NCI-H1694 treated with DMSO at 0.1 percent for 48 hours (cell line): ENCODE measurements around the gene COMMD7.

ENCODE experiments used
- DNase-seq: peaks from one replicate; lab custom pipeline; 2025; lab: John Stamatoyannopoulos, UW

Gene COMMD7

DNA sequence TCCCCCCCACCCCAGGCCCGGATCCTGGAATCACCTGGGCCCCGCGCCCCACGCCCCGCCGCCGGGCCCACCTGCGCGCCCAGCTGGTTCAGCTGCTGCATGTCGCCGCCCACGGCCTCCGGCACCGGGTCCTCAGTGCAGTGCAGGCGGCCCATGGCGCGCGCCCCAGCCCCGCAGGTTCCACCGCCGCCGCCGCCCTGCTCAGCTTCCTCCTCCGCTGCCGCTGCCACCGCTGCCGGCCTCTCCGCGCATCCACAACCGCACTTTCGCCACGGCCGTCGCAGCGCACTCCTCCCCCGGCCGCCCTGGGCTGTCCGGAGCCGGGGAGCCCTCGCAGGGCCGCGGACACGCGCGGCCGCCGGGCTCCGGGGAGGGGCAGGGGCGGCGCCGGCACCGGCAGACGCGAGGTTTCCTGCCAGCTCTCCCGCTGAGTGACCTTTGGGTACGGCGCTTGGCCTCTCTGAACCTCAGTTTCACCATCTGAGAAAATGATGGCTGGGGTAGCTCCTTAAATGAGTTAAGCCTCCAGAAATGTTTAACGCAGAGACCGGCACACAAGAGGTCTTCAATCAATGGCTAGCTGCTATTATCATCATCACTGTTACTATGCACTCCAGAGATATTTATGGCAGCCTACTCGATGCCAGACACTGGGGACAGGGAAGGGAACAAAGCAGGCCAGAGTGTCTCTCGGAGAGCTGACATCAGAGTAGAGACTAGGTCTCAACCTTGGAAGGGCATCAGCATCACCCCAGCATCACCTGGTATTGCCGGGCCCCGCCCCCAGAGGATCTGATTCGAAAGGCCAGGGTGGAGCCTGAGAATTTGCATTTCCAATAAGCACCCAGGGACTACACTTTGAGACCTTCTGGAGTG is at the start of gene COMMD7:
TSS of gene COMMD7 (minus strand) at position 231 of the 876 bp plus-strand sequence. CDS start at position 155, 76 bp downstream.
- no peak for DNase-seq

DNA sequence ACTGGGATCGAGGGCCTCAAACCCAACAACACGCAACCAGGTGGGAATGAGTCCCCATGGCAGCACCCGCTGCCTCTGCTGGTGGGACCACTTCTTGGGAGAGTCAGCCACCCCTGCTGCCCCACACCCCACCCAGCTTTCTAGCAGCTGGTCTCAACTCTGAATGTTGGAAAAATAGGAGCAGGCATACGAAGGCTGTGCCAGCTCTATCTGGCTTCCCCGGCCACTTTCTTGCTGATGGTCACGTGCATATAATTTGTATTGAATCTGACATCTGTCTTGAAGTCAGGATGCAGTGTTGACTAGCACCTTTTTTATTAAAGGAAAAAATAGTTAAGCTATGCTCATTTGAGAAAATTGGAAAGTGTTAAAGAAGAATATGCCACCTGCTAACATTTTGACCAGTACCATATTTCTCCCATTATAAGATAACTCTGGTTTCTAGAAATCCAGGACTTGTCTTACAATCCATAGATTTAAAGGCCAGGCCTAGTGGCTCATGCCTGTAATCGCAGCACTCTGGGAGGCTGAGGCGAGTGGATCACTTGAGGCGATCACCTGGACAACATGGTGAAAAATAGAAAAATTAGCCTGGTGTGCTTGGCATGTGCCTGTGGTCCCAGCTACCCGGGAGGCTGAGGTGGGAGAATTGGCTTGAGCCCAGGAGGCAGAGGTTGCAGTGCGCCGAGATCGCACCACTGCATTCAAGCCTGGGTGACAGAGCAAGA is 49.6 kb upstream of the COMMD7 start:
- DNase-seq: peak; percentile 18

DNA sequence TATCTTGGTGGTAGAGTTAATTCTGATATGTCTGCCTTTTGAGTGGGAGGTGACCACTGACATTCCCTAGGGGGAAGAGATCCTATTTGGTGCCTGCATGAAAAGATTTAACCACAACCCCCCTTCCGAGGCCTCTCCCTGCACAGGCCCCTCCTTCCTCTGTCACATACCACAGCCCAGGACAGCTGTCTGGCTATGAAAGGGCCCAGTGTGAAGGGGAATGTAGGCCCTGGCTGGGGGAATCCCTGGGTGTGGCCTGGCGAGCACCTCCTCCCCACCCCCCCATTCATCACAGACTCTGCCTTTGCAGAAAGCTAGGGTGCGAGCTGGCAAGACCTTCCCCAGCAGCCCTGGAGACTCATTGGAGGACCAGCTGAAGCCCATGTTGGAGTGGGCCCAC is 49.0 kb upstream of the COMMD7 start:
- no peak for DNase-seq

DNA sequence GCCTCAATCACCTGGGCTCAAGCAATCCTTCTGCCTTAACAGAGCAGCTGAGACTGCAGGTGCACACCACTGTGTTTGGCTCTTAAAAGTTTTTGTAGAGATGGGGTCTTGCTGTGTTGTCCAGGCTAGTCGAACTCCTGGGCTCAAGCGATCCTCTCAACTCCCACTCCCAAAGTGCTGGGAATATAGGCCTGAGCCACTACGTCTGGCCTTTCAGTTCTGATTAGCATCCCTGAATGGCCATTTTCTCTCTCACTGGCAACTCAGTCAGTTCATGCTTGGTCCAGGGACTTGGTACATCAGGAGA is 47.4 kb upstream of the COMMD7 start:
- no peak for DNase-seq

DNA sequence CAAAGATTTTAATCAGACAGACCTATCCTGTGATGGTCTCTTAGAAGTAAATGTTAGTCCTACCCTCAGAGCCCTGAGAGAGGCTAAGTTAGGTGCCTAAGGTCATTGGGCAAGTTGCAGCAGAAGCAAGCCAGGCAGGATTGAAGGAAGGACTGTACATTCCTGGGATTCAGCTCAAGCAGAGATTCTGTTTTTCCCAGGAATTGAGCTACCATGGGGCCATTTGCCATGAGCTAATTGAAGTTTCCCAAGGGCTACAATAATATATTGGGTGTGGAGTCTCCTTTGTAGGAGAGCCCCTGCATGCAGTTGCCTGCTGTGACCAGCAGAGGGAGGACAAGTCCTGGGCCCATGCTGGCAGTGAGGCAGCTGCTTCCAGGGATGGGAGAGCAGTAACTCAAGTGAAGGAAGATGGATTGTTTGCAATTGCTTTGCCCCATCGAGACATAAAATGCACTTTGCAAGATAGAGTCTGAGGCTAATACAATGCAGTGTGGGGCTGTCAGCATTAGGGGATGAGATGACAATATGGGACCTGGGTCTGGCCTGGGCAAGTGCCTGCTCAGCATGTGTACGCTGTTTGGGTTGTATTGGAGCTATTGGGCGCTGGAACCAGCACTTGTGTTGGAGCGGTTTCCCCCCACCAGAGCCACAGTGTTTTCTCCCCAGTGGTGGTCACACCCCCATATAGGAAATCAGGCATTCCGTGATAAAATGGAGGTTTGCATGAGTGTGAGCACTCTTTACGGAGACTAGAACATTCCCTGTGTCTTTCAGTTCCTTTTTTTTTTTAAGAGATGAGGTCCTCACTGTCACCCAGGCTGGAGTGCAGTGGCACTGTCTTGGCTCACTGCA is 46.9 kb upstream of the COMMD7 start:
- DNase-seq: peak; percentile 50

DNA sequence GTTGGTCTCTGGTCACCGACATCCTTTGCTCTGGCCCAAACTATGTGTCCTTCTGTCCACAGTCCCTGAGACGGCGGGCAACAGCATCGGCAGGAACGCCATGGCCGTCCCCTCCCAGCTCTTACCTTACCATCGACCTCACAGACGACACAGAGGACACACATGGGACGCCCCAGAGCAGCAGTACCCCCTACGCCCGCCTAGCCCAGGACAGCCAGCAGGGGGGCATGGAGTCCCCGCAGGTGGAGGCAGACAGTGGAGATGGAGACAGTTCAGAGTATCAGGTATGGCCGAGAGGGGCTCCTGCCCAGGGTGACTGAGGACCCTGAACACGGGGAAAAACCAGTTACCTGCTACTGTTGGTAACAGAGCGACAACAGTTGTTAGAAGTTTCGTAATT is 43.9 kb upstream of the COMMD7 start:
- no peak for DNase-seq

DNA sequence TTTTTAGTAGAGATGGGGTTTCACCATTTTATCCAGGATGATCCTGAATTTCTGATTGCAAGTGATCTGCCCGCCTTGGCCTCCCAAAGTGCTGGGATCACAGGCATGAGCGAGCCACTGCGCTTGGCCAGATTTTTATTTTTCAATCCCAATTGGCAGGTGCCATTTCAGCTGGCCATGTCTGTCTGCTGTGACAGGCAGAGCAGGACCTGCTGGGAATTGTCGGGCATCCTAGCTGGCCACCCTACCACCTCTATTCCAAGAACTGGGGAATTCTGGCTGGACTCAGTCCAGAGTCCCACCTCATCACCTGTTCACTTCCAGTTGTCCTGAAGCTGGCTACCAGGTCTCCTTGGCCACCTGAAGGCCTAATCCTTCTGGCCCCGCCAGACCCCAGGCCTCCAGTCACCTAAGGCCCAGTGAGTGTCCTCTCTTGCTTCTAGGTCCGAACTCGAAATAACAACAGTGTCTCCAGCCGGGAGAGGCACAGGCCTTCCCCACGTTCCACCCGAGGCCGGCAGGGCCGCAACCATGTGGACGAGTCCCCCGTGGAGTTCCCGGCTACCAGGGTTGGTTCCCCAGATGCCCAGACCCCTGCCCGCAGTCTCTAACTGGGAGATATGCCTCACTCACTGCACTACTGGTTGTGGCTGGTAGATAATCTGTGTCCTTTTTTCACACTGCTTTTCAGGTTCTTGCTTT is 42.9 kb upstream of the COMMD7 start:
- no peak for DNase-seq

DNA sequence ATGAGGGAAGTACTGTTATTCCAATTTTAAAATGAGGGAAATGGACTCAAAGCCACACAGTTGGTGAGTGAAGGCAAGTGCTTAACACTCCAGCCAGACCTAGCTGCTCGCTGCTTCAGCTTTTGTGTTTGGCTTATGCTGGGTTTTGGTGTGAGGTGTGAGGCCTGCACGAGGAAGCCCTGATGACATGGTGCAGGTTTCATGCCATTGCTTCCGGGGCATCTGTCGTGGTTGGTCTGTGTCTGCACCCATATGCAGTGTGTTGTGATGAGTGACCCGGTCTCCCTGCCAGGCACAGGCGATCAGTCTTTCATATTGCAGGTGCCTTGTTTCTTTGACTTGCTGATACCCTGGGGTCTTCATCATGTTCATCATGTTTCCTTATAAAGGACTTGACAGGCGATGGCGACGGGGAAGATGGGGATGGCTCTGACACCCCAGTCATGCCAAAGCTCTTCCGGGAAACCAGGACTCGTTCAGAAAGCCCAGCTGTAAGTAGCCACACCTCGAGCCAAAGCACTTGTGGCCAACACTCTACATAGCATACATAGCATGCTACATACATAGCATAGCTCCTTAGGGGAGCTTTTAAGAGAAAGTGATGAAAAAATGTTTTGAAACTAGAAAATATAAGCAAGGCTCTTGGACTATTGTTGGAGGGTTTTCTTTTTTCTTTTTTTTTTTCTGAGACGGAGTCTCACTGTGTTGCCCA is 41.3 kb upstream of the COMMD7 start:
- DNase-seq: no peak

DNA sequence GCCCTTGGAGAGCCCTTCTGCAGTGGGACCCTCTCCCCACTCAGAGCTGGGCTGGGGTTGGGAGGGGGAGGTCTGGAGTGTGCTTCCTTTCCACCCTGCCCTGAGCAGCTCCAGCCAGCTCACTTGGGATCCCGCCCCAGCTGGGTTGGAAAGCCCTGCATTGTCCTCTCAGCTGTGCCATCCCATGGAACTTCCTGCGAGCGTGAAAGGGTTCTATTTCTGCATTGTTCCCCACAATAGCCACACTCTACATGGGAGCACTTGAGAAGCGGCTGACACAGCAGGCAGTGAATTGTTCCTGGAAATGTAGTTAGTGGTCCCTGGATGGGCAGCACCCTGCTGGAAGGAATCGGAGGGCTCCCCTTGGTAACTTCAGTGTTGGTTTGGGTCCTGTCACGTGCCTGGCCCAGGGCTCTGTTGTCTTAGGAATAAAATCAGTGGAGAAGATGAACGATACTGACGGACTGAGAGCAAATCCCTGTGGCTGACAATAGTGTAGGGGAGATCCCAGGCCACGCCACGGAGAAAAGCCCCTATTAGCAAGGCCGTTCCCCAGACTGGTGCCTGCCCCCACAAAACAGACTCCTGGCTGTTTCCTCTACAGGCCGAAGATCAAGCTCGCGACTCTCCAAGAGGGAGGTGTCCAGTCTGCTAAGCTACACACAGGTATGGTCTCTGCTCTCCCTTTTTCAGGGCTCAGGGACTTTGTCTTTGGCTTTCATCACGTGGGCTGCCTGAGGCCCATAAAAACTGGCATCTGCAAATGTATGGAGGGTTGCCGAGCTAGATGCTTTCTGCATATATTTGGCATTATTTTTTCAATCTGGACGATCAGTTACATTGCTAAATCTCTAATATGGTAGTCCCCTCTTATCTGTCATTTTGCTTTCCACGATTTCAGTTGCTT is 37.7 kb upstream of the COMMD7 start:
- no peak for DNase-seq

DNA sequence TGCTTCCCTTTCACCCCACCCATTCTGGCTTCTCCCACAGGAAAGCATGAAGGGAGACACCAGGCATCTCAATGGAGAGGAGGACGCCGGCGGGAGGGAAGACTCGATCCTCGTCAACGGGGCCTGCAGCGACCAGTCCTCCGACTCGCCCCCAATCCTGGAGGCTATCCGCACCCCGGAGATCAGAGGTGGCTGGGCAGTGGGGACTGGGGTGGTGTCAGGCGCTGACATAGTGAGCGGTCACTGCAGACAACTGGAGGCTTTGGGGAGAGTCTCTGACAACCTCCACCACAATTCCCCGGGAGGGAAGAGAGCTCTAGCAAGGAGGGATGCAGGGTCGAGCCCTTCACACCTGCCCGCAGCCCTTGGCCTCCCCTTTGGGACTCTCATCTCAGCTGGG is 37.0 kb upstream of the COMMD7 start:
- DNase-seq: no peak

DNA sequence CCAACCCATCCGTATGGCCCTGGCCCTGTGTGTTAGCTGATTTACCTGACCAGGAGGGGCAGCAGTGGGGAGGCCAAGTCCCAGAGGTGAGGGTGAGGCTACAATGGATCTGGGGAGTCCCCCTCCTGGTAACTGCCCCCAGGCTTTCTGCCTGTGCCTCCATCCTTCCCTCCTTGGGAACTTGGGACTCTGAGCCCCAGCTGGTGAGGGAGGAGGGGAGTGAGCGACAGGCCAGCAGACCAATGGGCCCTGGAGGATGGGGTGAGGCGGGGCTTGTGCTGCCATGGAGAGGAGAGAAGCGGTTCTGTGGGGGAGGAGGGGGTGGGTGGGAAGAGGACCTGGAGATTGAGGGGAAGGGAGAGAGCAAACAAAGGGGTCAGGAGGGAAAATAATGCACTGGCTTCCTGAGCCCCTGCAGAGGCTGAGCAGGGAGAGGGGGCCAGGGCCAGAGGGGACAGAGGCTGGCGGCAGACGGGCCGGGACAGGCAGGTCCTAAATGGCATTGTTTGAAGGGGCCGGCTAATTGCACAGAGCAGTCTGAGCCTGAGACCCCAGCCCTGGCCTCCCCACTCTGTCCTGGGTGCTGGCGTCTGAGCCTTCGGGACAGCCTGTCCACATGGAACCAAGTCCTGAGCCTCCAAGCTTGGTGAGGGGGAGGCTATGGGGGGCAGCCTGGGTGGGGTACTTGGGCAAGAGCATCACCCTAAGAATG is 36.4 kb upstream of the COMMD7 start:
- DNase-seq: no peak

DNA sequence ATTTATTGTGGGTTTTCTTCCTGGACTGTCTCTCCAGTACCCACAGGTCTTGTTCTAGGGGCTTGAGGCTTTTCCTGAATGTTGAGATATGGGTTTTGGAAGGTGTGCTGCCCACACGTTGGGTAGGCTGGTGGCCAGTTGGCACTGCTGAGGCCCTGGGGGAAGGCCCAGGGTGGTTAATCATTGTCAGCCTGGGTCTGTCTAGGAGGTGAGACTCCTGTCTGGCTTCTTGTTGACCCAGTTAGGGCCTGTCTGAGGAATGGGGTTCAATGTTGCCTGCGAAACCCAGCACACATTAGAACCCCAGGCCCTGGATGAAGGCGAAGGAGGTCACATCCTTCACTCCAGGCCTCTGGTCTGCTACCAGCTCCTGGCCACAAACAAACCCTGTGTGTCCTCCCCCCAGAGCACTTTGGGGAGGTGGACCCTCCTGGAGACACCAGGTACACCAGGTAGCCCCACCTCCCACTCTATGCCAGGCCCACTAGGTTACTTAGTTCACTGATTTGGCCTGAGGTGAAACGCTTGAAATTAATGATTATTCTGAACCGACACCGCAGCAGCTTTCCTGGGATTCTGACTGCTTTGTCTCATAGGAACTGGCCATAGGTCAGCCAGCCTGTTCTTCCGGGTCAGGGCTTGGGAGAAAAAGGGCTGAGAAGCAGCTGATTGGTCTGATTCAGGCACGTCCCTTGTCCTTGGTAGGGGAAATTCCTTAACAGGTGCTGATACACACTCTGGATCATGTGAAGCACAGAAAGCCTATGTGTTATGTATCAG is 34.1 kb upstream of the COMMD7 start:
- DNase-seq: no peak

DNA sequence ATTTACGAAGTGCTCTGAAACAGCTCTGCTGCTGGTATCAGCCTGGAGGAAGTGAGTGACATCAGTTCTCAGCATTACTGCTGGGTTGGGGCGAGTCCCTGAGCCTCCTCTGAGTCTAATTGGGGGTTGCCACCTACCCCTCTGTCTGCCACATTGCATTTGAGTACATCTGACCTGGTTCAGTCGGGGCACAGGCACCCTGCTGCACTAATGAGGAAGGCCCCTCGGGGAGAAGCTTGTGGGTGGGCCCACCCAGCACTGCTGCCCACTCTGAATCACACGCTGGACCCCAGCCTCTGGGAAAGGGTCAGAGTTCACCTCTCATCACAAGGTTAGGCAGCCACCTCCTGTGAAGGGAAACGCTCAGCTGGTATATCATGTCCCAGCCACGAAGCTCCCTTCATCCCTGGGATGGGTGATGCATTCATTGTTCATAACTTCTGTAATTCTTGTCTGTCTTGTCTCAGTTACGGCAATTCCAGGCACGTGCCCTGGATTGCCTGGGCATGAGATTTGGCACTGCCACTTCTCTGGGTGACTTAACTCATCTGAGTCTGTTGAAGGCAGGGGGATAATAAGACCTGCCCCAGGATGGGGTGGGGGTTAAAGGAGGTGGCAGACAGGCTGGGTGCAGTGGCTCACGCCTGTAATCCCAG is 32.2 kb upstream of the COMMD7 start:
- DNase-seq: no peak

DNA sequence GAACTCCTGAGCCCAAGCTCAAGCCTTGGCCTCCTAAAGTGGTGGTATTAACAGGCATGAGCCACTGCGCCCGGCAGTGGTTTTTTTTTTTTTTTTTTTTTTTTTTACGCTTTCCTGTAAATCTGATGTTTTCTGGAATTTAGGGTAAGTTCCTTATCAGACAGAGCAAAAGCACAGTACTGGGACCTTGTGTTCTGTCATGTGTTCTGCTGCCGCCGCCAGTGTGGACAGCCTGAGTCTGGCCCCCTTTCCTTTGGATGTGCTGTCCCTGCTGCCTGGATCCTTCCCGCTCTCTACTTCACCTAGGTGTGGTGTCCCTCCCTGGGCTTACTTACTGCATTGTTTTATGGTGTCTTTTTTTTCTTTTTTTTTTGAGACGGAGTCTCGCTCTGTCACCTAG is 30.6 kb upstream of the COMMD7 start:
- DNase-seq: no peak

DNA sequence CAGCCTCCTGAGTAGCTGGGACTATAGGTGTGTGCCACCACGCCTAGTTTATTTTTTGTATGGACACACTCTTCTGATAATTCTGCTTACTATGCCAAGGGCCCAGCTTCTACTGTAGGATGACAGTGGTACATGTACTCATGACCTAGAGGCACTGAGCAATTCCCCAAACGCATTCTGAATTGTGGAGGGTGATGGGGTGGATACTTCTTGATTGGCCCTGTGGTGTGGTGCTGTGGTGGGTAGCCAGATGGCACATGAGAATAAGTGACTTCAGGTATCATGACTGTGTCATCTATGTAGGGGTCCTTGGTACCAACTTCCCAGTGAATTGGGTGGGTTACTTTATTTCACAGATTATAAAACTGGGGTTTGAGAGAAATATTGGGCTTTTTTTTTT is 30.0 kb upstream of the COMMD7 start:
- DNase-seq: no peak

DNA sequence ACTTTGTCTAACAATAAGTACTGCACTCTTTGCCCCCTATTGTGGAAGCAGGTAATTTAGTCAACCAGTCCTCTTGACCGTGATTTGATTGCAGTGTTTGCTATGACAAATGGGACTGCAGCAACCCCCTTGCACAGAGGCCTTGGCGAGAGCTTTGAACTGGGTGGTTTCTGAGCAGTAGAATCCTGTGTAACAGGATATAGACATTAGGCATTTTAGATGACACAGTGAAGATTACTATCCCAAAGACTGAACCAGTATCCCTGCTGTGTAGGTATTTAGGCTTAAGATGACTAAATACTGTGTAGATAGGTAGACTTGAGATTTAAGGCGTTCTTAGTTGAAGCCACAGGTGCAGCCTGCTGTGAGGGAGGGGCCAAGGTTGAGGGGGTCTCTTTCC is 28.8 kb upstream of the COMMD7 start:
- DNase-seq: no peak

DNA sequence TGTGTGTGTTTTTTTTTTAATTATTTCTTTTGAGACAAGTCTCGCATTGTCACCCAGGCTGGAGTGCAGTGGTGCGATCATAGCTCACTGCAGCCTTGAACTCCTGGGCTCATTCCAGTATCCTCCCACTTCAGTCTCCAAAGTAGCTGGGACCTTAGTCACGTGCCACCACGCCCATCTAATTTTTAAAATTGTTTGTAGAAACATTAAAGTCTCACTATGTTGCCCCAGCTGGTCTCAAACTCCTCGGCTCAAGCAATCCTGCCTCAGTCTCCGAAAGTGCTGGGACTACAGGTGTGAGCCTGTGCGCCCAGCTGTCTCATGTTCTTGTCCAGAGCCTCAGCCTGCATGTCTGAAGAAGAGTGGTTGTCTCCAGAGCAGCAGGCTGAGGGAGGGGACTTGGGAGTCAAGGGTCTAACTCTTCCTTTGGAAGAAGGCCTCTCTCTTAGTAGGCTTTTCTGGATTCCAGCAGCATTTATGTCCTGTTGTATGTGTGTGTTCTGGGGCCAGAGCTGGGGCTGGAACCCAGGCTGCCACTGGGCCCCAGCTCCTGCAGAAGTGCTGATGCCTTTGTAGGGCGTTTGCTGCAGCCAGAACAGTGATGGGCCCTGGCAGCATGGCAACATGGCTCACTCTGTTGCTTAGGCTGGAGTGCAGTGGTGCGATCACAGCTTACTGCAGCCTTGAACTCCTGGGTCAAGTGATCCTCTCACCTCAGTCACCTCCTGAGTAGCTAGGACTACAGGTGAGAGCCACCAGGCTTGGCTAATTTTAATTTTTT is 24.3 kb upstream of the COMMD7 start:
- no peak for DNase-seq
